ENCODE data around the gene SARM1.

GRCh38 chr17:28427371-28427770, 55.9 kb downstream of the SARM1 start:
- TF ChIP-seq CTCF (IDR thresholded peaks at IDR 0.05) (no peak), POLR2AphosphoS5 (IDR thresholded peaks at IDR 0.05) (no peak)
